ENCODE measurements around the gene FUT9.

GRCh38 chr6:96157018-96157565, 141.3 kb downstream of the FUT9 start:
- TF ChIP-seq CTCF (IDR thresholded peaks at IDR 0.05; ENCODE audit: low read length) (no peak), EZH2 (optimal IDR thresholded peaks at IDR 0.05; ENCODE audit: low read depth, low read length) (no peak)

Data from MM.1S (cell line).